Ascending aorta (tissue), 2 donors: ENCODE results near the gene HSD3B7. TPM values are rescaled to one million over a fixed set of nuclear protein-coding genes. Genes with fewer than 3 reads are reported as not detected.

ENCODE experiments used
- DNase-seq, 2 donors: peaks; one replicate each; pipeline ENCODE4 v3.0.0-alpha.2; 2019; ENCODE audit warnings: low spot score in 2 of 2
- H3K27ac ChIP-seq, 2 donors: fragments of 200-600 bp; sonication (generic); one replicate each; pipeline ENCODE4 v1.5.1; 2016 to 2017; ENCODE audit warnings: mild to moderate bottlenecking in 1 of 2
- H3K27me3 ChIP-seq: fragments of 200-600 bp; sonication (generic); one replicate; pipeline ENCODE4 v1.5.1; 2017
- H3K36me3 ChIP-seq, 2 donors: fragments of 200-600 bp; sonication (generic); one replicate each; pipeline ENCODE4 v1.5.1; 2016
- H3K4me1 ChIP-seq, 2 donors: fragments of 200-600 bp; sonication (generic); one replicate each; pipeline ENCODE4 v1.5.1; 2016 to 2017; ENCODE audit warnings: mild to moderate bottlenecking in 1 of 2
- H3K4me3 ChIP-seq, 2 donors: fragments of 200-600 bp; sonication (generic); one replicate each; pipeline ENCODE4 v1.5.1; 2016 to 2017; ENCODE audit warnings: mild to moderate bottlenecking in 1 of 2
- H3K9me3 ChIP-seq, 2 donors: fragments of 200-600 bp; sonication (generic); one replicate each; pipeline ENCODE4 v1.5.1; 2016
- intact Hi-C: fragments of 100-400 bp; cut with DNase I; formaldehyde crosslinking; loops from one replicate; pipeline ENCODE4 v1.15.1; 2023
- total RNA-seq: library from RNA; depleted of rRNA; stranded (reverse); fragments of >200 nt; gene quantifications from one replicate; pipeline ENCODE4 v1.1.0, GENCODE V29; 2016
- TF ChIP-seq, protein P1 (sequence below), 3 experiments: fragments of 200-600 bp in 2 of 3; fragments of 450-650 bp in 1 of 3; sonication (generic) in 2 of 3; IDR thresholded peaks; one replicate each; pipeline ENCODE4 v1.5.1; 2016 to 2019; ENCODE audit warnings: antibody characterized with exemption in 3 of 3, mild to moderate bottlenecking in 1 of 3, moderate library complexity in 1 of 3

The HSD3B7 gene
- total RNA-seq, 1 donor from 2014 or later, result 35.2 TPM

DNA sequence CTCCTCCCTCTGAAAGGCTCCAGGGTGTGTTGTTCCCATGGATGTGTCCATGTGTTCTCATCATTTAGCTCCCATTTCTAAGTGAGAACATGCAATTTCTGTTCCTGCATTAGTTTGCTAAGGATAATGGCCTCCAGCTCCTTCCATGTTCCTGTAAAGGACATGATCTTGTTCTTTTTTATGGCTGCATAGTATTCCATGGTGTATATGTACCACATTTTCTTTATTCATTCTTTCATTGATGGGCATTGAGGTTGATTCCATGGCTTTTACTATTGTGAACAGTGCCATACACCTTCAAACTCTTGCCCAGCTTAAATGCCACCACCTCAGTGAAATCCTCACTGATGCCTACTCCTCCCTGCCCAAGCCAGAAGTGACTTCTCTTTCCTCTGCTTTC is 40.7 kb upstream of the HSD3B7 start:
- H3K27ac ChIP-seq, result no peak overlapping the region
- no peak overlapping the region for H3K4me3 ChIP-seq
- intact Hi-C loops, result no loop called here
- TF ChIP-seq, protein P1, sequence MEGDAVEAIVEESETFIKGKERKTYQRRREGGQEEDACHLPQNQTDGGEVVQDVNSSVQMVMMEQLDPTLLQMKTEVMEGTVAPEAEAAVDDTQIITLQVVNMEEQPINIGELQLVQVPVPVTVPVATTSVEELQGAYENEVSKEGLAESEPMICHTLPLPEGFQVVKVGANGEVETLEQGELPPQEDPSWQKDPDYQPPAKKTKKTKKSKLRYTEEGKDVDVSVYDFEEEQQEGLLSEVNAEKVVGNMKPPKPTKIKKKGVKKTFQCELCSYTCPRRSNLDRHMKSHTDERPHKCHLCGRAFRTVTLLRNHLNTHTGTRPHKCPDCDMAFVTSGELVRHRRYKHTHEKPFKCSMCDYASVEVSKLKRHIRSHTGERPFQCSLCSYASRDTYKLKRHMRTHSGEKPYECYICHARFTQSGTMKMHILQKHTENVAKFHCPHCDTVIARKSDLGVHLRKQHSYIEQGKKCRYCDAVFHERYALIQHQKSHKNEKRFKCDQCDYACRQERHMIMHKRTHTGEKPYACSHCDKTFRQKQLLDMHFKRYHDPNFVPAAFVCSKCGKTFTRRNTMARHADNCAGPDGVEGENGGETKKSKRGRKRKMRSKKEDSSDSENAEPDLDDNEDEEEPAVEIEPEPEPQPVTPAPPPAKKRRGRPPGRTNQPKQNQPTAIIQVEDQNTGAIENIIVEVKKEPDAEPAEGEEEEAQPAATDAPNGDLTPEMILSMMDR (IDR thresholded peaks at IDR 0.05), result no peak
- peaks cover 0 to 9% of the 10 kb centered on the region in 2 donors for H3K4me1 ChIP-seq
- no peaks in the 10 kb centered on the region for H3K27me3 ChIP-seq
- peaks cover 24 to 26% of the 10 kb centered on the region in 2 donors for H3K36me3 ChIP-seq
- no peaks in the 10 kb centered on the region for H3K9me3 ChIP-seq
- no peak for DNase-seq

DNA sequence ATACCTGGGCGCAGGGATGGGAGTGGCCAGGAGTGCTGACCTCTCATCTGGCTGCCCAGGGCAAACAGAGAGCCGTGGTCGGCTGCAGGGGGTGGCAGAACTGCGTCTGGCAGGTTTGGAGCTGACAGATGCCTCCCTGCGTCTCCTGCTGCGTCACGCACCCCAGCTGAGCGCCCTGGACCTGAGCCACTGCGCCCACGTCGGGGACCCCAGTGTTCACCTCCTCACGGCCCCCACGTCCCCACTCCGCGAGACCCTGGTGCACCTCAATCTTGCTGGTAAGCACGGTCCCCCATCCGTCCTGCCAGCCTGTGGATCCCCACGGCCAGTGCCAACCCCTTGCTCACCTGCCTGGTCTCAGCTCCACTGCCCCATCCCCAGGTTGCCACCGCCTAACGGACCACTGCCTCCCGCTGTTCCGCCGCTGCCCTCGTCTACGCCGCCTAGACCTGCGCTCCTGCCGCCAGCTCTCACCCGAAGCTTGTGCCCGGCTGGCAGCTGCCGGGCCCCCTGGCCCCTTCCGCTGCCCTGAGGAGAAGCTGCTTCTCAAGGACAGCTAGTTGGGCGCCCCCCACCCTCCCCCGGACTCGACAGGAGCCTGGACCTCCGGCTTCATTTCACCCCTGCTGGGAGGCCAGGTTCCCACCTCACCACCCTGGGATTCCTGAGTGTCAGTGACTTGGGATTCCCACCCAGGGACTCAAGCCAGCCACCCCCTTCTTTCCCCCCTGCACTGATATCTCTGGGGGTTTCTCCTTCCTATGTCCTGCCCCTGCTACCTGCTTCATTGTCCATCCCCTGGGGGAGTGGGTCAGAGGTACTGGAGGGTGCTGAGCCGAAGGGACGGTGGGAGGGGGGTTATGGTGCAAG is 38.1 kb upstream of the HSD3B7 start:
- peak overlapping the region; percentile 90 to 93 for H3K27ac ChIP-seq
- TF ChIP-seq, protein P1 (IDR thresholded peaks at IDR 0.05), result no peak
- intact Hi-C loops, result no loop called here

DNA sequence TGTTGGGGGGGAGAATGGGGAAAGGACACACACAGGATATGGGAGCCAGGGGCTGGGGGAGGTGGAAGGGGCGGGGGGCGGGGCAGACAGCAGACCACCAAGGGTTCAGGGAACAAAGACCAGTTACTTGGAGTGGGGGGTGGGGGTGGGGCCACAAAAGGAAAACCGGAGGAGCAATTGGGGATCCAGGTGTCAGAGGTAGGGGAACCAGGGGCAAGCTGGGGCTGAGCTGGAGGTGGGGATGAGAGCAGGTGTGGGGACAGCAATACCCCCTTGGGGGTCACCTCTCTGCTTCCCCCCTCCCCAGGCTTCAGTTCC is 37.5 kb upstream of the HSD3B7 start:
- DNase-seq, result no peak
- Histone ChIP-seq H3K36me3 (peaks cover 15 to 22% of the 10 kb centered on the region in 2 donors), H3K27ac (peak overlapping the region; percentile 90 to 93), H3K9me3 (no peaks in the 10 kb centered on the region), H3K4me1 (peaks cover 8 to 30% of the 10 kb centered on the region in 2 donors), H3K27me3 (no peaks in the 10 kb centered on the region), H3K4me3 (peak overlapping the region in 1 of 2 donors; percentile 92)
- TF ChIP-seq, protein P1 (IDR thresholded peaks at IDR 0.05), result no peak
- intact Hi-C loops, result no loop called here

More for the DNA sequence above, 38.1 kb upstream of the HSD3B7 start:
- H3K4me1 ChIP-seq, result peaks cover 8 to 29% of the 10 kb centered on the region in 2 donors
- no peak overlapping the region for H3K4me3 ChIP-seq
- DNase-seq, result no peak
- H3K27me3 ChIP-seq, result no peaks in the 10 kb centered on the region
- H3K36me3 ChIP-seq, result peaks cover 15 to 26% of the 10 kb centered on the region in 2 donors
- H3K9me3 ChIP-seq, result no peaks in the 10 kb centered on the region

DNA sequence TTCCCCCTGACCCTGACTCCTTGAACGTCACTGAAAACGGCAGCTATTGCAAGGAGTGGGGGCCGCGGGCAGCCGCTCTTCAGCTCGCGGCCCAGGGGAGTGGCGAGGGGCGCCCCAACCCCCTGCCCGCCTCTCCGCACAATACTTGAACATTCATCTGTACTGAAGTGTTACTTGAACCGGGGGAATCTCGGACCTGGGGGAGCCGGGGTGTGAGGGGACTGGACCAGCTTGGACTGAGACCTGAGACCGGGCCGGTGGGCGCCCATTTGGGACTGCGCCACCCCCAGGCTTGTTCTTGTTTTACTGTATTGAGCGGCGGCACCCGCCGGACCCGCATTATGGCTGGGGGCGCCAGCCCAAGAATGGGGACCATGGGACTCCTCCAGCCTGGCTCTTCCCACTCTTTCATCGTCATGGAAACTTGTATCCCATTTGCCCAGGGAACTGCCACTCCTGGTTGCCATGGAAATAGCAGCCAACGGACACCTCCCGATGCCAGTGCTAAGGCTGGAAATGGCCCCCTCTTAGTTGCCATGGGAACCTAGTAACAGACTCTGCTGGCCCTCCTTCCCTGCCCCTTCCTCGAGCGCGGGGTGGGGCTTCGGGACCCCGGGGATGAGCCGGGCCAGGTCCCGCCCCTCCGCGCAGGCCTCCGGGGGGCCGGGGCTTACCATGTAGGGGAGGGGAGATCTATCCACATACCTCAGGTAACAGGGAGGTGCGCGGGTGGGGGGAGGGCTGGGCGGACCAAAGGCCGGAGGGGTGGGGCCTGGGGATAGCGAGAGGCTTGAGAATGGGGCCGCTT is 36.9 kb upstream of the HSD3B7 start:
- H3K4me1 ChIP-seq, result peaks cover 8 to 31% of the 10 kb centered on the region in 2 donors
- H3K9me3 ChIP-seq, result no peaks in the 10 kb centered on the region
- H3K27ac ChIP-seq, result peak overlapping the region; percentile 90 to 93
- intact Hi-C loops, result loop anchor here (2.0 kb wide), 1 partner anchor 25 kb away; the partner anchor contains the start of gene FBXL19
- H3K4me3 ChIP-seq, result peak overlapping the region; percentile 81 to 92
- H3K27me3 ChIP-seq, result no peaks in the 10 kb centered on the region
- DNase-seq, result peak; percentile 86 to 97
- TF ChIP-seq, protein P1 (IDR thresholded peaks at IDR 0.05), result no peak
- H3K36me3 ChIP-seq, result peaks cover 9 to 16% of the 10 kb centered on the region in 2 donors

DNA sequence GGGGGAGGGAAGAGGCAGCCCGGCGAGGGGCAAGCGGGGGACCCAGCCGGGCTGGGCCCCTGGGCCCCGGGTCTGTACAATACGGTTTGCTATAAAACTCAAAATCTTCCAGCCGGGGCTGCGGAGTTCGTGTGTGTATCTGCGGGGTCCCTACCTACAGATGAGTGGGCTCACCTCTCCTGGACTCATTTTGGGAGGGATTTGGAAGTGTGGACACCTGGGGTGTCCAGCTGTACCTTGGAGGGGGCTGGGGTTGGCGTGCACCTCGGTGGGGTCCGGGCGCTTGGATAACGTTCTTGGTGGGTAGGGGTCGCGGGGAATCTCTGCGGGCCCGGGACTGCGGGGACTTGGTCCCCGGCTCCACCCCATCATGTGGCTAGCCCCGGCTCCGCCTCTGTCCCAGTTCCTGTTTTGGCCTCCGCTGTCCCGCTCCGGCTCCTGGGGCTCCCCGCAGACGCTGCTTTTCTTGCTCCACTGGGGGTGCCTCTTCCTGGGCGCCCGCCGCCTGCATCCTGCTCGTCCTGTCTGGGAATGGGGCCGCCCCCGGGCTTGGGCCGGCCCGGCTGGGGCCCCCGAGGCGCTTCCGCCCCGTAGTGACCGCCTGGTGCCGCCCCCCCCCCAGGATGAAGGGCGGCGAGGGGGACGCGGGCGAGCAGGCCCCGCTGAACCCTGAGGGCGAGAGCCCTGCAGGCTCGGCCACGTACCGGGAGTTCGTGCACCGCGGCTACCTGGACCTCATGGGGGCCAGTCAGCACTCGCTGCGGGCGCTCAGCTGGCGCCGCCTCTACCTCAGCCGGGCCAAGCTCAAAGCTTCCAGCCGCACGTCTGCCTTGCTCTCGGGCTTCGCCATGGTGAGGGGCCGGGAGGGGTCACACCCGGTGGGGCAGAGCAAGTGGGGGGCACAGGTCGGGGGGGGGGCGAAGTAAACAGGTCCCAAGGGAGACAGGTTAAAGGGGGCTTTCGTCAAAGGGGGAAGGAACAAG is 36.0 kb upstream of the HSD3B7 start, which contains the start of gene ORAI3:
ORAI3 (plus strand) TSS at position 402 of the 983 bp plus-strand sequence; CDS start at position 624, 222 bp downstream.
- TF ChIP-seq, protein P1 (IDR thresholded peaks at IDR 0.05), result no peak
- Histone ChIP-seq H3K27ac (peak within 1 kb of the TSS; percentile 90 to 93), H3K27me3 (no peaks in the 10 kb centered on the region), H3K9me3 (no peaks in the 10 kb centered on the region), H3K4me3 (peak within 1 kb of the TSS; percentile 81 to 92), H3K36me3 (peaks cover 6 to 10% of the 10 kb centered on the region in 2 donors), H3K4me1 (peaks cover 11 to 33% of the 10 kb centered on the region in 2 donors)
- intact Hi-C loops, result loop anchor here (2.0 kb wide), 1 partner anchor 26 kb away; the partner anchor contains the start of gene FBXL19
- DNase-seq, result peak in 1 of 2 donors; percentile 86
